ENCODE results near the gene FAM9B.

FAM9B gene

DNA sequence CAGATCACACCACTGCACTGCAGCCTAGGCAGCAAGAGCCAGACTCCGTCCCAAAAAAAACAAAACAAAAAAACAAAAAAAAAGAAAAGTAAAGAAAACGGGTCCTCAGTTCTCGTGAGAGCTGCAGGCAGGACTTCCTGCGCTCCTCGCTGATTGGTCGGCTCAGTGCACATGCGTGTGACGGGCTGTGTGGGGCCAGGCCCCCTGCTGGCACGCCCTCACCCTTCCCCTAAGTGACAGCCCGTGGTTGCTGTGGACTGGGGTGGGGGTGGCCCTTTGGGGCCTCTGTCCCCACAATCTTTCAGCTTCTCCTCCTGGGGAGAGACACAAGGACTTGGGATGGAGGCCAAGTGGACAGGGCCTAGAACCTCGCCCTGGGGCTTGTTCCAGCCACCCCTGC lies at the start of gene FAM9B:
TSS of gene FAM9B (minus strand) at position 139 of the 400 bp plus-strand sequence. CDS start 1,141 bp downstream, outside the sequence.
- no peak within 1 kb of the TSS for H3K4me3 ChIP-seq (replicated peaks in 1 of 2; ENCODE audit: low read depth in 2 of 2, low read length in 2 of 2)

GRCh38 chrX:9081271-9081670 lies 47.3 kb upstream of the FAM9B start:
- DNase-seq (ENCODE audit: low read depth in 2 of 2), result no peak
- no peak overlapping the region for H3K4me3 ChIP-seq (replicated peaks in 1 of 2; ENCODE audit: low read depth in 2 of 2, low read length in 2 of 2)
- TF ChIP-seq, protein P1, sequence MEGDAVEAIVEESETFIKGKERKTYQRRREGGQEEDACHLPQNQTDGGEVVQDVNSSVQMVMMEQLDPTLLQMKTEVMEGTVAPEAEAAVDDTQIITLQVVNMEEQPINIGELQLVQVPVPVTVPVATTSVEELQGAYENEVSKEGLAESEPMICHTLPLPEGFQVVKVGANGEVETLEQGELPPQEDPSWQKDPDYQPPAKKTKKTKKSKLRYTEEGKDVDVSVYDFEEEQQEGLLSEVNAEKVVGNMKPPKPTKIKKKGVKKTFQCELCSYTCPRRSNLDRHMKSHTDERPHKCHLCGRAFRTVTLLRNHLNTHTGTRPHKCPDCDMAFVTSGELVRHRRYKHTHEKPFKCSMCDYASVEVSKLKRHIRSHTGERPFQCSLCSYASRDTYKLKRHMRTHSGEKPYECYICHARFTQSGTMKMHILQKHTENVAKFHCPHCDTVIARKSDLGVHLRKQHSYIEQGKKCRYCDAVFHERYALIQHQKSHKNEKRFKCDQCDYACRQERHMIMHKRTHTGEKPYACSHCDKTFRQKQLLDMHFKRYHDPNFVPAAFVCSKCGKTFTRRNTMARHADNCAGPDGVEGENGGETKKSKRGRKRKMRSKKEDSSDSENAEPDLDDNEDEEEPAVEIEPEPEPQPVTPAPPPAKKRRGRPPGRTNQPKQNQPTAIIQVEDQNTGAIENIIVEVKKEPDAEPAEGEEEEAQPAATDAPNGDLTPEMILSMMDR (IDR thresholded peaks at IDR 0.05; ENCODE audit: low read depth, low read length), result no peak

More for the DNA sequence above, at the start of gene FAM9B:
- TF ChIP-seq, protein P1 (IDR thresholded peaks at IDR 0.05; ENCODE audit: low read depth, low read length), result no peak
- DNase-seq (ENCODE audit: low read depth in 2 of 2), result no peak

DNA sequence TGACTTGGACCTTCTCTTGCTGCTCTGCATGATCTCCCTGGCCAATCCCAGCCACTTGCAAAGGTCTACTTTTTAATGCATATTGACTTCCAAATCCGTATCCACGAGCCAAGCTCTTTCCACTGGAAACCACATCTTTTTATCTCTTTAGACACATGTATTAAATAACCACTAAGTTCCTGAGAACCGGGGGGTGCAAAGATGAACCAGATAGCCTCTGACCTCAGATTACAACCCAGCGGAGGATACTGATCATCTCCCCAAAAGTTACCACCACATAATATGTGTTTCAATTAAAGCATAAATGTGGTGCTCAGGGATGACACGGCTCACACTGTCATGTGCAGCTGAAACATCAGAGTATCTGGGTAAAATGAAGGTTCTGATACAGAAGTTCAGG lies 40.4 kb upstream of the FAM9B start:
- TF ChIP-seq, protein P1 (IDR thresholded peaks at IDR 0.05; ENCODE audit: low read depth, low read length), result no peak
- H3K4me3 ChIP-seq (replicated peaks in 1 of 2; ENCODE audit: low read depth in 2 of 2, low read length in 2 of 2), result no peak overlapping the region
- no peak for DNase-seq (ENCODE audit: low read depth in 2 of 2)

GRCh38 chrX:9072281-9072680 lies 38.4 kb upstream of the FAM9B start:
- H3K4me3 ChIP-seq (replicated peaks in 1 of 2; ENCODE audit: low read depth in 2 of 2, low read length in 2 of 2), result no peak overlapping the region
- peak; percentile 0 to 5 for DNase-seq (ENCODE audit: low read depth in 2 of 2)
- TF ChIP-seq, protein P1 (IDR thresholded peaks at IDR 0.05; ENCODE audit: low read depth, low read length), result no peak

DNA sequence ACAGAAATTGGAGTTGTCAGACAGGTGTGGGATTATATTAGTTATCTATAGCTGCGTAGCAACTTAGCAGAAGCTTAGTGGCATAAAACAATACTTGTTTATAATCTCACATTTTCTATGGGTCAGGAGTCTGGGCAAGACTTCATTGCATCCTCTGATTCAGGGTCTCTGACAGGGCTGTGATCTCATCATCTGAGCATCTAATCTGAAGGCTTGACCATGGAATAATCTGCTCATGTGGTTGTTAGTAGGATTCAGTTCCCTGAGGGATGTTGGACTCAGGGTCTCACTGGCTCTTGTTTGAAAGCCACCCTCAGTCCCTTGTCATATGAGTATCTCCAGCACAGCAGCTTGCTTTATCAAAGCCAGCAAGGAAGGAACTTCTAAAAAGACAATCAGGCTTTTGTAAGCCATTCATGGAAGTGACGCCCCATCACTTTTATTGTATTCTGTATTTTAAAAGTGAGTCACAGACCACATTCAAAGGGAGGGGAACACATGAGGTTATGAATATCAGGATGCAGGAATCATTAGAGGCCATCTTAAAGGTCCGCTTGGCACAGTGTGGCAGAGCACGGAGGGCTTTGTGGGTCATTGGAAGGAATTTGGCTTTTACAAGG lies 37.2 kb upstream of the FAM9B start:
- no peak overlapping the region for H3K4me3 ChIP-seq (replicated peaks in 1 of 2; ENCODE audit: low read depth in 2 of 2, low read length in 2 of 2)
- peak; percentile 0 to 39 for DNase-seq (ENCODE audit: low read depth in 2 of 2)
- TF ChIP-seq, protein P1 (IDR thresholded peaks at IDR 0.05; ENCODE audit: low read depth, low read length), result no peak

- no peak overlapping the region for H3K4me3 ChIP-seq (replicated peaks in 1 of 2; ENCODE audit: low read depth in 2 of 2, low read length in 2 of 2)
- TF ChIP-seq, protein P1 (IDR thresholded peaks at IDR 0.05; ENCODE audit: low read depth, low read length), result no peak
- no peak for DNase-seq (ENCODE audit: low read depth in 2 of 2)
Measured at GRCh38 chrX:9069573-9069972, 35.6 kb upstream of the FAM9B start.

DNA sequence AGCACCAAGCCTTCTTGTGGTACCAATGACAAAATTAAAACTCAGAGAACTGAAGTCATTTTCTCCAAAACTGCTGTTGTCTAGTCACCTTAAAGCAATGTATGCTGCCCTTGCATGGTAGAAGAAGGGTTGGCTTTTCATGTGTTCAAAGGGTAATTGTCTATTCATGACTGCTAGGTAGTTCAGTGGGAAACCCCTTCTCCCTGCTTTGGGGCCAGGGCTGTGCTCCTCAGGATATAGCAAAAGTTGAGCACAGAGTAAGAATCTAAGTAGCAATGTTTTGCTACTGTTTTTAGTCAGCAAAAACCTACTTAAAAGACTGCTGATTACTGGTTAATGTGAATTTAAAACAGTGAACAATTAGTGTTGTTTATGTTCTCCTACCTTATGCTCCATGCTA lies 30.8 kb upstream of the FAM9B start:
- DNase-seq (ENCODE audit: low read depth in 2 of 2), result no peak
- no peak overlapping the region for H3K4me3 ChIP-seq (replicated peaks in 1 of 2; ENCODE audit: low read depth in 2 of 2, low read length in 2 of 2)
- TF ChIP-seq, protein P1 (IDR thresholded peaks at IDR 0.05; ENCODE audit: low read depth, low read length), result no peak
